H1 (cell line): ENCODE results near the gene RAD51C. TPM values are rescaled to one million over a fixed set of nuclear protein-coding genes. Genes with fewer than 3 reads are reported as not detected.

Source experiments
- CTCF ChIA-PET: fragments of 300-600 bp; sonication (Branson Sonifier 250); formaldehyde crosslinking; loops from one replicate; lab custom pipeline; 2021; ENCODE audit not compliant: partially characterized antibody; lab: Charles Lee
- POLR2A ChIA-PET: fragments of 300-600 bp; sonication (Branson Sonifier 250); formaldehyde crosslinking; loops from one replicate; lab custom pipeline; 2021; ENCODE audit warnings: inconsistent platforms; ENCODE audit not compliant: partially characterized antibody; lab: Charles Lee
- DNase-seq, 2 experiments: peaks; one replicate each; pipeline versions ENCODE4 v3.0.0 to v3.0.0-alpha.2; 2010 to 2022; ENCODE audit warnings: low spot score in 2 of 2, low read depth in 1 of 2, mixed read lengths in 1 of 2
- FAIRE-seq: peaks from 2 replicates; lab custom pipeline; 2011; peaks lifted over from hg19 to GRCh38; lab: Jason Lieb, UNC
- H2AFZ ChIP-seq: 2 replicates; pipeline ENCODE4 v1.8.1; 2012; ENCODE audit warnings: low read length, inconsistent platforms
- H2AK5ac ChIP-seq: 2 replicates; pipeline ENCODE4 v1.6.1; 2013; ENCODE audit warnings: low read depth, low read length
- H2BK120ac ChIP-seq: replicated peaks from 2 replicates; pipeline ENCODE3; 2013; ENCODE audit warnings: low read depth, low read length, inconsistent platforms
- H2BK12ac ChIP-seq: 2 replicates; pipeline ENCODE4 v1.6.1; 2013; ENCODE audit warnings: low read depth, low read length
- H2BK15ac ChIP-seq: 2 replicates; pipeline ENCODE4 v1.6.1; 2013; ENCODE audit warnings: low read length
- H2BK20ac ChIP-seq: 2 replicates; pipeline ENCODE4 v1.6.1; 2013; ENCODE audit warnings: low read length
- H2BK5ac ChIP-seq: 2 replicates; pipeline ENCODE4 v1.6.1; 2013; ENCODE audit warnings: low read depth, low read length
- H3K14ac ChIP-seq: 2 replicates; pipeline ENCODE4 v1.6.1; 2013; ENCODE audit warnings: inconsistent platforms; ENCODE audit not compliant: insufficient read length
- H3K18ac ChIP-seq: 2 replicates; pipeline ENCODE4 v1.6.1; 2013; ENCODE audit warnings: low read length; ENCODE audit errors: extremely low read depth
- H3K23ac ChIP-seq: 2 replicates; pipeline ENCODE4 v1.6.1; 2013; ENCODE audit warnings: inconsistent platforms; ENCODE audit not compliant: insufficient read length
- H3K23me2 ChIP-seq: 2 replicates; pipeline ENCODE4 v1.6.1; 2013; ENCODE audit warnings: low read depth, low read length
- H3K27ac ChIP-seq: 2 replicates; pipeline ENCODE4 v1.6.1; 2011; ENCODE audit warnings: low read depth, low read length, inconsistent platforms
- H3K27me3 ChIP-seq, 4 experiments: replicated peaks in 1 of 4; 1 replicate in 1 of 4; 2 replicates in 3 of 4; pipeline versions ENCODE4 v1.6.1 to v1.8.1; 2011 to 2013; ENCODE audit warnings: low read length in 3 of 4, mild to moderate bottlenecking in 3 of 4, inconsistent platforms in 2 of 4, mixed read lengths in 2 of 4, moderate library complexity in 1 of 4; ENCODE audit not compliant: control insufficient read depth in 3 of 4, insufficient read depth in 3 of 4; ENCODE audit errors: extremely low read depth in 1 of 4
- H3K36me3 ChIP-seq, 4 experiments: 2 replicates each; pipeline versions ENCODE4 v1.6.1 to v1.8.1; 2011 to 2013; ENCODE audit warnings: mild to moderate bottlenecking in 4 of 4, low read length in 3 of 4, moderate library complexity in 2 of 4, control low read depth in 1 of 4, inconsistent platforms in 1 of 4; ENCODE audit not compliant: insufficient read depth in 4 of 4, control insufficient read depth in 2 of 4
- H3K4ac ChIP-seq: replicated peaks from 2 replicates; pipeline ENCODE3; 2013; ENCODE audit warnings: low read length, low read depth, mixed read lengths, inconsistent platforms; ENCODE audit not compliant: insufficient read length
- H3K4me1 ChIP-seq, 4 experiments: replicated peaks in 1 of 4; 1 replicate in 1 of 4; 2 replicates in 3 of 4; pipeline versions ENCODE4 v1.6.1 to v1.8.1; 2011 to 2013; ENCODE audit warnings: low read length in 3 of 4, inconsistent platforms in 2 of 4, mixed read lengths in 1 of 4; ENCODE audit not compliant: insufficient read depth in 4 of 4, control insufficient read depth in 3 of 4
- H3K4me2 ChIP-seq, 2 experiments: 2 replicates each; pipeline versions ENCODE4 v1.6.1 to v1.8.1; 2011 to 2013; ENCODE audit warnings: low read depth in 2 of 2, low read length in 2 of 2, control low read depth in 1 of 2, inconsistent platforms in 1 of 2, mild to moderate bottlenecking in 1 of 2; ENCODE audit not compliant: insufficient read depth in 1 of 2
- H3K4me3 ChIP-seq, 4 experiments: fragments of 200-600, 300-600 bp in 1 of 4; sonication (generic), shearing (Covaris generic), sonication (Bioruptor Twin) in 1 of 4; 2 replicates each; pipeline versions ENCODE4 v1.5.1 to v1.8.1; 2011 to 2016; ENCODE audit warnings: low read length in 4 of 4, low read depth in 3 of 4, control low read depth in 2 of 4, inconsistent platforms in 2 of 4, mild to moderate bottlenecking in 2 of 4, mixed read lengths in 1 of 4, moderate library complexity in 1 of 4; ENCODE audit not compliant: insufficient read depth in 2 of 4; ENCODE audit errors: extremely low read depth in 1 of 4
- H3K56ac ChIP-seq: replicated peaks from 2 replicates; pipeline ENCODE3; 2013; ENCODE audit warnings: low read depth, mild to moderate bottlenecking, mixed read lengths, low read length, inconsistent platforms; ENCODE audit not compliant: insufficient read length
- H3K79me1 ChIP-seq: 2 replicates; pipeline ENCODE4 v1.6.1; 2013; ENCODE audit warnings: low read depth, low read length, control low read depth
- H3K79me2 ChIP-seq, 2 experiments: 2 replicates each; pipeline versions ENCODE4 v1.6.1 to v1.8.1; 2012 to 2013; ENCODE audit warnings: low read length in 2 of 2, mild to moderate bottlenecking in 2 of 2, inconsistent platforms in 1 of 2; ENCODE audit not compliant: insufficient read depth in 2 of 2, control insufficient read depth in 1 of 2
- H3K9ac ChIP-seq, 4 experiments: replicated peaks in 1 of 4; 1 replicate in 1 of 4; 2 replicates in 3 of 4; pipeline versions ENCODE4 v1.6.1 to v1.8.1; 2011 to 2013; ENCODE audit warnings: low read depth in 3 of 4, low read length in 3 of 4, control low read depth in 2 of 4, mild to moderate bottlenecking in 2 of 4, moderate library complexity in 2 of 4, inconsistent platforms in 1 of 4; ENCODE audit errors: extremely low read depth in 1 of 4
- H3K9me3 ChIP-seq, 2 experiments: 2 replicates each; pipeline versions ENCODE4 v1.6.1 to v1.8.1; 2012 to 2013; ENCODE audit warnings: mild to moderate bottlenecking in 2 of 2, moderate library complexity in 2 of 2, control low read depth in 1 of 2, inconsistent platforms in 1 of 2, low read depth in 1 of 2, low read length in 1 of 2, mixed read lengths in 1 of 2; ENCODE audit not compliant: insufficient read depth in 2 of 2
- H4K20me1 ChIP-seq, 2 experiments: replicated peaks in 1 of 2; 2 replicates each; pipeline versions ENCODE3 to v1.8.1; 2011 to 2013; ENCODE audit warnings: inconsistent platforms in 2 of 2, low read length in 2 of 2, mild to moderate bottlenecking in 1 of 2; ENCODE audit not compliant: insufficient read depth in 2 of 2, control insufficient read depth in 1 of 2
- H4K5ac ChIP-seq: 2 replicates; pipeline ENCODE4 v1.6.1; 2013; ENCODE audit warnings: low read length, low read depth, mixed read lengths, inconsistent platforms; ENCODE audit not compliant: insufficient read length
- H4K8ac ChIP-seq: 2 replicates; pipeline ENCODE4 v1.8.0; 2013; ENCODE audit warnings: mild to moderate bottlenecking, moderate library complexity, low read length, inconsistent platforms; ENCODE audit not compliant: insufficient read depth; ENCODE audit errors: extremely low read depth
- H4K91ac ChIP-seq: replicated peaks from 2 replicates; pipeline ENCODE3; 2013; ENCODE audit warnings: low read length, mixed read lengths, inconsistent platforms; ENCODE audit not compliant: insufficient read length
- CBX8 ChIP-seq: fragments of 300-800, 300-1000 bp; sonication (generic); IDR thresholded peaks from 2 replicates; pipeline ENCODE4 v1.7.1; 2016; ENCODE audit warnings: low read depth, low read length, borderline replicate concordance
- CHD1 ChIP-seq: IDR thresholded peaks from 2 replicates; pipeline ENCODE4 v1.6.1; 2012; ENCODE audit warnings: low read depth, low read length, improper control_type of control experiment
- KDM4A ChIP-seq: IDR thresholded peaks from one replicate; pipeline ENCODE4 v1.7.1; 2012; ENCODE audit warnings: low read depth, mild to moderate bottlenecking, moderate library complexity, low read length, inconsistent platforms; ENCODE audit not compliant: severe bottlenecking
- KDM5A ChIP-seq: fragments of 200-600 bp; IDR thresholded peaks from 2 replicates; pipeline ENCODE4 v1.7.1; 2012; ENCODE audit warnings: mild to moderate bottlenecking, low read length, inconsistent platforms, mixed read lengths
- NANOG ChIP-seq: IDR thresholded peaks from 2 replicates; pipeline ENCODE4 v1.6.1; 2011; ENCODE audit warnings: low read length, low read depth, mild to moderate bottlenecking, inconsistent platforms; ENCODE audit not compliant: insufficient read depth, poor library complexity, severe bottlenecking
- POLR2A ChIP-seq, 2 experiments: IDR thresholded peaks; 1 replicate in 1 of 2; 2 replicates in 1 of 2; pipeline ENCODE4 v1.6.1; 2011; ENCODE audit warnings: low read depth in 2 of 2, low read length in 2 of 2, mild to moderate bottlenecking in 2 of 2; ENCODE audit errors: control extremely low read depth in 1 of 2
- SAP30 ChIP-seq: fragments of 300-600 bp; sonication (generic); IDR thresholded peaks from 2 replicates; pipeline ENCODE4 v1.7.1; 2012; ENCODE audit warnings: low read length, moderate library complexity, mild to moderate bottlenecking, inconsistent platforms; ENCODE audit not compliant: insufficient read depth, insufficient replicate concordance
- SRF ChIP-seq: IDR thresholded peaks from 2 replicates; pipeline ENCODE4 v1.6.1; 2011; ENCODE audit warnings: mild to moderate bottlenecking, low read depth, low read length, moderate library complexity
- SUZ12 ChIP-seq: fragments of 200-600 bp; sonication (generic); IDR thresholded peaks from 2 replicates; pipeline ENCODE4 v1.6.1; 2012; ENCODE audit warnings: mild to moderate bottlenecking, inconsistent platforms, low read length, moderate library complexity, mixed read lengths
- TAF7 ChIP-seq: optimal IDR thresholded peaks from 2 replicates; pipeline ENCODE3; 2011; ENCODE audit warnings: low read depth, mild to moderate bottlenecking, inconsistent platforms, low read length, moderate library complexity, borderline replicate concordance
- WGBS, 2 experiments: shearing (Covaris generic) in 1 of 2; methylation state at CpG; one replicate each; pipeline versions ENCODE4 v1.1.6 to v1.1.7; 2013 to 2015; ENCODE audit warnings: low lambda C conversion rate in 2 of 2, mixed read lengths in 2 of 2, inconsistent platforms in 1 of 2, low coverage in 1 of 2, missing lambda C conversion rate in 1 of 2; ENCODE audit not compliant: insufficient replicate concordance in 2 of 2, insufficient coverage in 1 of 2, insufficient read length in 1 of 2; ENCODE audit errors: extremely low coverage in 1 of 2, missing lambda C conversion rate in 1 of 2; 5-methylcytosine and 5-hydroxymethylcytosine counted together
- polyA plus RNA-seq, 7 experiments: library from polyadenylated mRNA; depleted of rRNA in 3 of 7; stranded (reverse) in 5 of 7; unstranded in 2 of 7; fragments of >200 nt in 5 of 7; fragments of 200-250 nt in 2 of 7; gene quantifications; 1 replicate in 5 of 7; 2 replicates in 1 of 7; 4 replicates in 1 of 7; pipeline versions ENCODE4 v1.2.1 to v1.2.3, GENCODE V29; 2011 to 2013; ENCODE audit warnings: missing spikeins in 2 of 7, mixed read lengths in 2 of 7
- total RNA-seq: library from RNA; stranded (reverse); fragmentation: NEBNext Ultra II Directional; extraction: Animal tissue kit (Norgen Biotek cat#: 25700); gene quantifications from 2 replicates; pipeline ENCODE4 v1.2.1, GENCODE V29; 2021
- TF ChIP-seq, protein P1 (sequence below): IDR thresholded peaks from 2 replicates; pipeline ENCODE4 v1.6.1; 2012; ENCODE audit warnings: low read length, inconsistent platforms
- TF ChIP-seq, protein P2 (sequence below): IDR thresholded peaks from 2 replicates; pipeline ENCODE4 v1.6.1; 2011; ENCODE audit warnings: low read depth, mild to moderate bottlenecking, low read length; ENCODE audit not compliant: insufficient read depth

RAD51C gene
- total and polyA plus RNA-seq, 2 of the 8 experiments (the other 6 are each of a cell fraction or from before 2014, with no cell fraction given): 10.4 to 21.7 TPM

GRCh38 chr17:58741121-58741625, 48.8 kb downstream of the RAD51C start:
- CTCF ChIA-PET: no interaction called here
- no peak overlapping the region for H4K8ac ChIP-seq
- H3K9me3 ChIP-seq: no peaks in the 10 kb centered on the region
- no peak for DNase-seq
- POLR2A ChIA-PET: no interaction called here
- H3K4me1 ChIP-seq: no peaks in the 10 kb centered on the region
- no peak overlapping the region for H2BK5ac ChIP-seq
- no peak overlapping the region for H2BK12ac ChIP-seq
- H2BK15ac ChIP-seq: no peak overlapping the region
- no peak overlapping the region for H3K4me2 ChIP-seq
- no peak overlapping the region for H2BK20ac ChIP-seq
- no peak overlapping the region for H3K9ac ChIP-seq
- no peak overlapping the region for H4K91ac ChIP-seq
- H3K23me2 ChIP-seq: no peaks in the 10 kb centered on the region
- H3K4me3 ChIP-seq: no peak overlapping the region
- no peak overlapping the region for H3K23ac ChIP-seq
- H3K79me1 ChIP-seq: no peaks in the 10 kb centered on the region
- no peaks in the 10 kb centered on the region for H4K20me1 ChIP-seq
- no peak overlapping the region for H3K56ac ChIP-seq
- H2AFZ ChIP-seq: no peak overlapping the region
- H2AK5ac ChIP-seq: no peak overlapping the region
- H3K27ac ChIP-seq: no peak overlapping the region
- 92% methylated on average over 8 of the region's 8 CpGs; no CpG with 5 or more reads in 1 of the 2 experiments for WGBS, 2 experiments
- H4K5ac ChIP-seq: no peak overlapping the region
- H3K14ac ChIP-seq: no peak overlapping the region
- H3K79me2 ChIP-seq: no peaks in the 10 kb centered on the region
- H3K4ac ChIP-seq: no peak overlapping the region
- no peak overlapping the region for H3K18ac ChIP-seq
- H2BK120ac ChIP-seq: no peak overlapping the region
- H3K36me3 ChIP-seq: no peaks in the 10 kb centered on the region
- no peaks in the 10 kb centered on the region for H3K27me3 ChIP-seq
- no peak for FAIRE-seq
- no peak for TF ChIP-seq CBX8
- TF ChIP-seq, protein P1, sequence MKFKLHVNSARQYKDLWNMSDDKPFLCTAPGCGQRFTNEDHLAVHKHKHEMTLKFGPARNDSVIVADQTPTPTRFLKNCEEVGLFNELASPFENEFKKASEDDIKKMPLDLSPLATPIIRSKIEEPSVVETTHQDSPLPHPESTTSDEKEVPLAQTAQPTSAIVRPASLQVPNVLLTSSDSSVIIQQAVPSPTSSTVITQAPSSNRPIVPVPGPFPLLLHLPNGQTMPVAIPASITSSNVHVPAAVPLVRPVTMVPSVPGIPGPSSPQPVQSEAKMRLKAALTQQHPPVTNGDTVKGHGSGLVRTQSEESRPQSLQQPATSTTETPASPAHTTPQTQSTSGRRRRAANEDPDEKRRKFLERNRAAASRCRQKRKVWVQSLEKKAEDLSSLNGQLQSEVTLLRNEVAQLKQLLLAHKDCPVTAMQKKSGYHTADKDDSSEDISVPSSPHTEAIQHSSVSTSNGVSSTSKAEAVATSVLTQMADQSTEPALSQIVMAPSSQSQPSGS: no peak
- no peak for TF ChIP-seq SAP30
- TF ChIP-seq NANOG: no peak
- TF ChIP-seq KDM5A: no peak
- no peak for TF ChIP-seq TAF7
- no peak for TF ChIP-seq SRF
- TF ChIP-seq SUZ12: no peak
- no peak for TF ChIP-seq CHD1
- TF ChIP-seq KDM4A: no peak
- no peak for TF ChIP-seq POLR2A (IDR thresholded peaks at IDR 0.05; ENCODE audit: control extremely low read depth in 1 of 2, low read depth in 2 of 2, low read length in 2 of 2)
- TF ChIP-seq, protein P2, sequence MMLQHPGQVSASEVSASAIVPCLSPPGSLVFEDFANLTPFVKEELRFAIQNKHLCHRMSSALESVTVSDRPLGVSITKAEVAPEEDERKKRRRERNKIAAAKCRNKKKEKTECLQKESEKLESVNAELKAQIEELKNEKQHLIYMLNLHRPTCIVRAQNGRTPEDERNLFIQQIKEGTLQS: no peak
